H1 (cell line): ENCODE measurements around the gene GALNT9. TPM values are rescaled to one million over a fixed set of nuclear protein-coding genes. Genes with fewer than 3 reads are reported as not detected.

Experiments used
- CTCF ChIA-PET: fragments of 300-600 bp; sonication (Branson Sonifier 250); formaldehyde crosslinking; loops from one replicate; lab custom pipeline; 2021; ENCODE audit not compliant: partially characterized antibody; lab: Charles Lee
- POLR2A ChIA-PET: fragments of 300-600 bp; sonication (Branson Sonifier 250); formaldehyde crosslinking; loops from one replicate; lab custom pipeline; 2021; ENCODE audit warnings: inconsistent platforms; ENCODE audit not compliant: partially characterized antibody; lab: Charles Lee
- DNase-seq, 2 experiments: peaks; one replicate each; pipeline versions ENCODE4 v3.0.0 to v3.0.0-alpha.2; 2010 to 2022; ENCODE audit warnings: low spot score in 2 of 2, low read depth in 1 of 2, mixed read lengths in 1 of 2
- FAIRE-seq: peaks from 2 replicates; lab custom pipeline; 2011; peaks lifted over from hg19 to GRCh38; lab: Jason Lieb, UNC
- H2AFZ ChIP-seq: 2 replicates; pipeline ENCODE4 v1.8.1; 2012; ENCODE audit warnings: low read length, inconsistent platforms
- H2AK5ac ChIP-seq: 2 replicates; pipeline ENCODE4 v1.6.1; 2013; ENCODE audit warnings: low read depth, low read length
- H2BK120ac ChIP-seq: replicated peaks from 2 replicates; pipeline ENCODE3; 2013; ENCODE audit warnings: low read depth, low read length, inconsistent platforms
- H2BK12ac ChIP-seq: 2 replicates; pipeline ENCODE4 v1.6.1; 2013; ENCODE audit warnings: low read depth, low read length
- H2BK15ac ChIP-seq: 2 replicates; pipeline ENCODE4 v1.6.1; 2013; ENCODE audit warnings: low read length
- H2BK20ac ChIP-seq: 2 replicates; pipeline ENCODE4 v1.6.1; 2013; ENCODE audit warnings: low read length
- H2BK5ac ChIP-seq: 2 replicates; pipeline ENCODE4 v1.6.1; 2013; ENCODE audit warnings: low read depth, low read length
- H3K14ac ChIP-seq: 2 replicates; pipeline ENCODE4 v1.6.1; 2013; ENCODE audit warnings: inconsistent platforms; ENCODE audit not compliant: insufficient read length
- H3K18ac ChIP-seq: 2 replicates; pipeline ENCODE4 v1.6.1; 2013; ENCODE audit warnings: low read length; ENCODE audit errors: extremely low read depth
- H3K23ac ChIP-seq: 2 replicates; pipeline ENCODE4 v1.6.1; 2013; ENCODE audit warnings: inconsistent platforms; ENCODE audit not compliant: insufficient read length
- H3K23me2 ChIP-seq: 2 replicates; pipeline ENCODE4 v1.6.1; 2013; ENCODE audit warnings: low read depth, low read length
- H3K27ac ChIP-seq: 2 replicates; pipeline ENCODE4 v1.6.1; 2011; ENCODE audit warnings: low read depth, low read length, inconsistent platforms
- H3K27me3 ChIP-seq, 4 experiments: replicated peaks in 1 of 4; 1 replicate in 1 of 4; 2 replicates in 3 of 4; pipeline versions ENCODE4 v1.6.1 to v1.8.1; 2011 to 2013; ENCODE audit warnings: low read length in 3 of 4, mild to moderate bottlenecking in 3 of 4, inconsistent platforms in 2 of 4, mixed read lengths in 2 of 4, moderate library complexity in 1 of 4; ENCODE audit not compliant: control insufficient read depth in 3 of 4, insufficient read depth in 3 of 4; ENCODE audit errors: extremely low read depth in 1 of 4
- H3K36me3 ChIP-seq, 4 experiments: 2 replicates each; pipeline versions ENCODE4 v1.6.1 to v1.8.1; 2011 to 2013; ENCODE audit warnings: mild to moderate bottlenecking in 4 of 4, low read length in 3 of 4, moderate library complexity in 2 of 4, control low read depth in 1 of 4, inconsistent platforms in 1 of 4; ENCODE audit not compliant: insufficient read depth in 4 of 4, control insufficient read depth in 2 of 4
- H3K4ac ChIP-seq: replicated peaks from 2 replicates; pipeline ENCODE3; 2013; ENCODE audit warnings: low read length, low read depth, mixed read lengths, inconsistent platforms; ENCODE audit not compliant: insufficient read length
- H3K4me1 ChIP-seq, 4 experiments: replicated peaks in 1 of 4; 1 replicate in 1 of 4; 2 replicates in 3 of 4; pipeline versions ENCODE4 v1.6.1 to v1.8.1; 2011 to 2013; ENCODE audit warnings: low read length in 3 of 4, inconsistent platforms in 2 of 4, mixed read lengths in 1 of 4; ENCODE audit not compliant: insufficient read depth in 4 of 4, control insufficient read depth in 3 of 4
- H3K4me2 ChIP-seq, 2 experiments: 2 replicates each; pipeline versions ENCODE4 v1.6.1 to v1.8.1; 2011 to 2013; ENCODE audit warnings: low read depth in 2 of 2, low read length in 2 of 2, control low read depth in 1 of 2, inconsistent platforms in 1 of 2, mild to moderate bottlenecking in 1 of 2; ENCODE audit not compliant: insufficient read depth in 1 of 2
- H3K4me3 ChIP-seq, 4 experiments: fragments of 200-600, 300-600 bp in 1 of 4; sonication (generic), shearing (Covaris generic), sonication (Bioruptor Twin) in 1 of 4; 2 replicates each; pipeline versions ENCODE4 v1.5.1 to v1.8.1; 2011 to 2016; ENCODE audit warnings: low read length in 4 of 4, low read depth in 3 of 4, control low read depth in 2 of 4, inconsistent platforms in 2 of 4, mild to moderate bottlenecking in 2 of 4, mixed read lengths in 1 of 4, moderate library complexity in 1 of 4; ENCODE audit not compliant: insufficient read depth in 2 of 4; ENCODE audit errors: extremely low read depth in 1 of 4
- H3K56ac ChIP-seq: replicated peaks from 2 replicates; pipeline ENCODE3; 2013; ENCODE audit warnings: low read depth, mild to moderate bottlenecking, mixed read lengths, low read length, inconsistent platforms; ENCODE audit not compliant: insufficient read length
- H3K79me1 ChIP-seq: 2 replicates; pipeline ENCODE4 v1.6.1; 2013; ENCODE audit warnings: low read depth, low read length, control low read depth
- H3K79me2 ChIP-seq, 2 experiments: 2 replicates each; pipeline versions ENCODE4 v1.6.1 to v1.8.1; 2012 to 2013; ENCODE audit warnings: low read length in 2 of 2, mild to moderate bottlenecking in 2 of 2, inconsistent platforms in 1 of 2; ENCODE audit not compliant: insufficient read depth in 2 of 2, control insufficient read depth in 1 of 2
- H3K9ac ChIP-seq, 4 experiments: replicated peaks in 1 of 4; 1 replicate in 1 of 4; 2 replicates in 3 of 4; pipeline versions ENCODE4 v1.6.1 to v1.8.1; 2011 to 2013; ENCODE audit warnings: low read depth in 3 of 4, low read length in 3 of 4, control low read depth in 2 of 4, mild to moderate bottlenecking in 2 of 4, moderate library complexity in 2 of 4, inconsistent platforms in 1 of 4; ENCODE audit errors: extremely low read depth in 1 of 4
- H3K9me3 ChIP-seq, 2 experiments: 2 replicates each; pipeline versions ENCODE4 v1.6.1 to v1.8.1; 2012 to 2013; ENCODE audit warnings: mild to moderate bottlenecking in 2 of 2, moderate library complexity in 2 of 2, control low read depth in 1 of 2, inconsistent platforms in 1 of 2, low read depth in 1 of 2, low read length in 1 of 2, mixed read lengths in 1 of 2; ENCODE audit not compliant: insufficient read depth in 2 of 2
- H4K20me1 ChIP-seq, 2 experiments: replicated peaks in 1 of 2; 2 replicates each; pipeline versions ENCODE3 to v1.8.1; 2011 to 2013; ENCODE audit warnings: inconsistent platforms in 2 of 2, low read length in 2 of 2, mild to moderate bottlenecking in 1 of 2; ENCODE audit not compliant: insufficient read depth in 2 of 2, control insufficient read depth in 1 of 2
- H4K5ac ChIP-seq: 2 replicates; pipeline ENCODE4 v1.6.1; 2013; ENCODE audit warnings: low read length, low read depth, mixed read lengths, inconsistent platforms; ENCODE audit not compliant: insufficient read length
- H4K8ac ChIP-seq: 2 replicates; pipeline ENCODE4 v1.8.0; 2013; ENCODE audit warnings: mild to moderate bottlenecking, moderate library complexity, low read length, inconsistent platforms; ENCODE audit not compliant: insufficient read depth; ENCODE audit errors: extremely low read depth
- H4K91ac ChIP-seq: replicated peaks from 2 replicates; pipeline ENCODE3; 2013; ENCODE audit warnings: low read length, mixed read lengths, inconsistent platforms; ENCODE audit not compliant: insufficient read length
- POU5F1 ChIP-seq: IDR thresholded peaks from 2 replicates; pipeline ENCODE4 v1.6.1; 2011; ENCODE audit warnings: low read depth, mild to moderate bottlenecking, low read length, moderate library complexity
- RFX5 ChIP-seq: IDR thresholded peaks from 2 replicates; pipeline ENCODE4 v1.6.1; 2011; ENCODE audit warnings: low read depth, low read length, improper control_type of control experiment, borderline replicate concordance
- WGBS, 2 experiments: shearing (Covaris generic) in 1 of 2; methylation state at CpG; one replicate each; pipeline versions ENCODE4 v1.1.6 to v1.1.7; 2013 to 2015; ENCODE audit warnings: low lambda C conversion rate in 2 of 2, mixed read lengths in 2 of 2, inconsistent platforms in 1 of 2, low coverage in 1 of 2, missing lambda C conversion rate in 1 of 2; ENCODE audit not compliant: insufficient replicate concordance in 2 of 2, insufficient coverage in 1 of 2, insufficient read length in 1 of 2; ENCODE audit errors: extremely low coverage in 1 of 2, missing lambda C conversion rate in 1 of 2; 5-methylcytosine and 5-hydroxymethylcytosine counted together
- polyA plus RNA-seq, 7 experiments: library from polyadenylated mRNA; depleted of rRNA in 3 of 7; stranded (reverse) in 5 of 7; unstranded in 2 of 7; fragments of >200 nt in 5 of 7; fragments of 200-250 nt in 2 of 7; gene quantifications; 1 replicate in 5 of 7; 2 replicates in 1 of 7; 4 replicates in 1 of 7; pipeline versions ENCODE4 v1.2.1 to v1.2.3, GENCODE V29; 2011 to 2013; ENCODE audit warnings: missing spikeins in 2 of 7, mixed read lengths in 2 of 7
- total RNA-seq: library from RNA; stranded (reverse); fragmentation: NEBNext Ultra II Directional; extraction: Animal tissue kit (Norgen Biotek cat#: 25700); gene quantifications from 2 replicates; pipeline ENCODE4 v1.2.1, GENCODE V29; 2021

Gene GALNT9
- total and polyA plus RNA-seq, 2 of the 8 experiments (the other 6 are each of a cell fraction or from before 2014, with no cell fraction given), result 2.0 to 3.6 TPM

GRCh38 chr12:132237772-132238487, 91.5 kb downstream of the GALNT9 start:
- Histone ChIP-seq H4K8ac (no peak overlapping the region; the same call in 1 of the 2 replicates), H3K4me1 (no peaks in the 10 kb centered on the region), H3K4ac (no peak overlapping the region), H2BK120ac (no peak overlapping the region), H2BK5ac (no peak overlapping the region), H3K4me2 (no peak overlapping the region), H4K5ac (no peak overlapping the region), H3K23ac (no peak overlapping the region), H3K79me1 (no peaks in the 10 kb centered on the region), H3K14ac (no peak overlapping the region), H3K27me3 (peaks cover 0 to 7% (median 4%) of the 10 kb centered on the region in 4 experiments; a peak in 4 of 7 replicates), H2AFZ (no peak overlapping the region), H2BK12ac (no peak overlapping the region), H2AK5ac (no peak overlapping the region), H4K20me1 (no peaks in the 10 kb centered on the region), H3K23me2 (no peaks in the 10 kb centered on the region; the same call in 1 of the 2 replicates), H3K18ac (no peak overlapping the region), H3K36me3 (no peaks in the 10 kb centered on the region), H3K56ac (no peak overlapping the region), H2BK20ac (no peak overlapping the region), H3K27ac (no peak overlapping the region), H3K79me2 (no peaks in the 10 kb centered on the region), H4K91ac (no peak overlapping the region), H3K4me3 (no peak overlapping the region), H3K9me3 (no peaks in the 10 kb centered on the region; a peak in 1 of 4 replicates), H3K9ac (no peak overlapping the region), H2BK15ac (no peak overlapping the region)
- FAIRE-seq (no peak), DNase-seq (no peak)
- POLR2A ChIA-PET, result interaction anchor here (1.3 kb wide), 1 partner anchor 119 kb away, joined by 3 read pairs; no protein-coding TSS in a partner anchor
- WGBS, 2 experiments, result 87% methylated on average over 16 of the region's 33 CpGs; no CpG with 5 or more reads in 1 of the 2 experiments
- CTCF ChIA-PET, result interaction anchor here (0.7 to 1.7 kb wide), 2 partner anchors 39 to 176 kb away, joined by 3 to 5 read pairs; no protein-coding TSS in a partner anchor
- TF ChIP-seq RFX5 (no peak), POU5F1 (no peak)
